Hepatocyte (in vitro differentiated cells): ENCODE measurements around the gene RAP1GAP2.

Source experiments
- EZH2 ChIP-seq: fragments of 200-600 bp; sonication (generic); IDR thresholded peaks from 2 replicates; pipeline ENCODE4 v1.6.1; 2016; ENCODE audit warnings: antibody characterized with exemption, mild to moderate bottlenecking, borderline replicate concordance
- TF ChIP-seq, protein P1 (sequence below): fragments of 200-600 bp; sonication (generic); IDR thresholded peaks from 2 replicates; pipeline ENCODE4 v1.5.1; 2016; ENCODE audit warnings: antibody characterized with exemption, mild to moderate bottlenecking; ENCODE audit not compliant: poor library complexity

GRCh38 chr17:2885733-2886132 is 89.5 kb downstream of the RAP1GAP2 start:
- no peak for TF ChIP-seq EZH2
- TF ChIP-seq, protein P1, sequence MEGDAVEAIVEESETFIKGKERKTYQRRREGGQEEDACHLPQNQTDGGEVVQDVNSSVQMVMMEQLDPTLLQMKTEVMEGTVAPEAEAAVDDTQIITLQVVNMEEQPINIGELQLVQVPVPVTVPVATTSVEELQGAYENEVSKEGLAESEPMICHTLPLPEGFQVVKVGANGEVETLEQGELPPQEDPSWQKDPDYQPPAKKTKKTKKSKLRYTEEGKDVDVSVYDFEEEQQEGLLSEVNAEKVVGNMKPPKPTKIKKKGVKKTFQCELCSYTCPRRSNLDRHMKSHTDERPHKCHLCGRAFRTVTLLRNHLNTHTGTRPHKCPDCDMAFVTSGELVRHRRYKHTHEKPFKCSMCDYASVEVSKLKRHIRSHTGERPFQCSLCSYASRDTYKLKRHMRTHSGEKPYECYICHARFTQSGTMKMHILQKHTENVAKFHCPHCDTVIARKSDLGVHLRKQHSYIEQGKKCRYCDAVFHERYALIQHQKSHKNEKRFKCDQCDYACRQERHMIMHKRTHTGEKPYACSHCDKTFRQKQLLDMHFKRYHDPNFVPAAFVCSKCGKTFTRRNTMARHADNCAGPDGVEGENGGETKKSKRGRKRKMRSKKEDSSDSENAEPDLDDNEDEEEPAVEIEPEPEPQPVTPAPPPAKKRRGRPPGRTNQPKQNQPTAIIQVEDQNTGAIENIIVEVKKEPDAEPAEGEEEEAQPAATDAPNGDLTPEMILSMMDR: no peak
